ENCODE measurements around the gene B4GALT2.

GRCh38 chr1:43934986-43935324 is 44.1 kb upstream of the B4GALT2 start:
- TF ChIP-seq CTCF (conservative IDR thresholded peaks at IDR 0.05) (peak; percentile 57), ZFX (IDR thresholded peaks at IDR 0.05) (no peak)

Data from C4-2B (cell line).